Astrocyte (in vitro differentiated cells and primary cell): Measurements from ENCODE around the gene HSP90AA1.

ENCODE experiments used
- EZH2 ChIP-seq: IDR thresholded peaks from 2 replicates; pipeline ENCODE4 v1.6.1; 2012; ENCODE audit warnings: mild to moderate bottlenecking, low read length, inconsistent platforms; ENCODE audit not compliant: insufficient read depth
- TF ChIP-seq, protein P1 (sequence below): IDR thresholded peaks from 2 replicates; pipeline ENCODE4 v1.5.1; 2011; ENCODE audit warnings: low read depth, mild to moderate bottlenecking, inconsistent platforms, low read length, moderate library complexity; ENCODE audit not compliant: insufficient read depth

DNA sequence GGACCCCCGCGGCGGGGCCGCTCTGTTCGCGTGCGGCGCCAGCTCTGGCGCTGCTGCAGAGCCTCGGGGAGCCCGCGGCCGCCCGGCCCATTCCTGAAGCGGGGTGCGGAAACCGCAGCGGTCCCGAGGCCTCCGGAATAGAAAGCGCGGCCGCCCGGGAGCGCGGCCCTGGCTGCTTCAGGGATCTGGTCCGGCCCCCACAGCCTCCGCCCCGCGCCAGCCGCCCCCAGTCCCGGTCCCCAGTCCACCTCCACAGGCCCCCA is 204 bp downstream of the HSP90AA1 start:
- TF ChIP-seq, protein P1, sequence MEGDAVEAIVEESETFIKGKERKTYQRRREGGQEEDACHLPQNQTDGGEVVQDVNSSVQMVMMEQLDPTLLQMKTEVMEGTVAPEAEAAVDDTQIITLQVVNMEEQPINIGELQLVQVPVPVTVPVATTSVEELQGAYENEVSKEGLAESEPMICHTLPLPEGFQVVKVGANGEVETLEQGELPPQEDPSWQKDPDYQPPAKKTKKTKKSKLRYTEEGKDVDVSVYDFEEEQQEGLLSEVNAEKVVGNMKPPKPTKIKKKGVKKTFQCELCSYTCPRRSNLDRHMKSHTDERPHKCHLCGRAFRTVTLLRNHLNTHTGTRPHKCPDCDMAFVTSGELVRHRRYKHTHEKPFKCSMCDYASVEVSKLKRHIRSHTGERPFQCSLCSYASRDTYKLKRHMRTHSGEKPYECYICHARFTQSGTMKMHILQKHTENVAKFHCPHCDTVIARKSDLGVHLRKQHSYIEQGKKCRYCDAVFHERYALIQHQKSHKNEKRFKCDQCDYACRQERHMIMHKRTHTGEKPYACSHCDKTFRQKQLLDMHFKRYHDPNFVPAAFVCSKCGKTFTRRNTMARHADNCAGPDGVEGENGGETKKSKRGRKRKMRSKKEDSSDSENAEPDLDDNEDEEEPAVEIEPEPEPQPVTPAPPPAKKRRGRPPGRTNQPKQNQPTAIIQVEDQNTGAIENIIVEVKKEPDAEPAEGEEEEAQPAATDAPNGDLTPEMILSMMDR, result no peak
- TF ChIP-seq EZH2, result no peak
